GM12878 (cell line): Measurements from ENCODE around the gene NEU4. TPM values are rescaled to one million over a fixed set of nuclear protein-coding genes. Genes with fewer than 3 reads are reported as not detected.
A peak's percentile ranks its signal among the peaks of the same experiment; 100 is the strongest.

ENCODE experiments used
- ATAC-seq: fragments of 200-7000 bp; cut with Tn5 transposase; 3 replicates; pipeline ENCODE4 v1.9.1; 2020; ENCODE audit warnings: mild to moderate bottlenecking, moderate library complexity
- BruUV-seq: library from RNA; stranded (reverse); fragments of 400-500 nt; replicated peaks from 2 replicates; lab custom pipeline; 2021; lab: Mats Ljungman, UMichigan
- CTCF ChIA-PET: fragments of 300-600 bp; sonication (Branson Sonifier 250); formaldehyde crosslinking; extraction: SDS; loops from one replicate; lab custom pipeline; 2021; ENCODE audit warnings: inconsistent platforms; lab: Yijun Ruan, JAX
- POLR2A ChIA-PET: fragments of 350-600 bp; formaldehyde crosslinking; extraction: SDS; loops from one replicate; lab custom pipeline; 2021; ENCODE audit warnings: inconsistent platforms; lab: Charles Lee
- RAD21 ChIA-PET: fragments of 300-600 bp; sonication (Branson Sonifier 250); formaldehyde crosslinking; loops from one replicate; lab custom pipeline; 2023; ENCODE audit warnings: antibody characterized with exemption; ENCODE audit not compliant: unreplicated experiment; lab: Charles Lee
- SMC1A ChIA-PET: fragments of 300-600 bp; sonication (Branson Sonifier 250); formaldehyde crosslinking; loops from one replicate; lab custom pipeline; 2023; ENCODE audit not compliant: unreplicated experiment, uncharacterized antibody; lab: Charles Lee
- DNase-seq: peaks from one replicate; pipeline ENCODE4 v3.0.0-alpha.2; 2011; ENCODE audit warnings: low read depth, low spot score
- FAIRE-seq: peaks from 3 replicates; lab custom pipeline; 2011; peaks lifted over from hg19 to GRCh38; lab: Jason Lieb, UNC
- H2AFZ ChIP-seq: 2 replicates; pipeline ENCODE4 v1.6.0; 2011; ENCODE audit warnings: low read depth, low read length, control low read depth; ENCODE audit not compliant: control insufficient read depth
- H3K27ac ChIP-seq: 2 replicates; pipeline ENCODE4 v1.5.1; 2011; ENCODE audit warnings: control low read depth; ENCODE audit not compliant: control insufficient read depth, insufficient read depth
- H3K27me3 ChIP-seq, 2 experiments: replicated peaks in 1 of 2; 2 replicates each; pipeline versions ENCODE4 v1.6.0 to v1.6.1; 2011; ENCODE audit warnings: low read length in 1 of 2; ENCODE audit not compliant: control insufficient read depth in 2 of 2, insufficient read depth in 2 of 2
- H3K36me3 ChIP-seq, 2 experiments: 2 replicates each; pipeline ENCODE4 v1.5.1; 2011; ENCODE audit warnings: low read length in 1 of 2; ENCODE audit not compliant: control insufficient read depth in 2 of 2, insufficient read depth in 2 of 2
- H3K4me1 ChIP-seq: 2 replicates; pipeline ENCODE4 v1.6.1; 2011; ENCODE audit warnings: mild to moderate bottlenecking, low read length, moderate library complexity, mixed read lengths; ENCODE audit not compliant: control insufficient read depth, insufficient read depth
- H3K4me2 ChIP-seq: 2 replicates; pipeline ENCODE4 v1.6.0; 2011; ENCODE audit warnings: control low read depth; ENCODE audit not compliant: control insufficient read depth, insufficient read depth
- H3K4me3 ChIP-seq: fragments of 200-600 bp; sonication (generic); 2 replicates; pipeline ENCODE4 v1.5.1; 2016
- H3K79me2 ChIP-seq: 2 replicates; pipeline ENCODE4 v1.6.0; 2011; ENCODE audit warnings: low read length; ENCODE audit not compliant: control insufficient read depth, insufficient read depth
- H3K9ac ChIP-seq: 2 replicates; pipeline ENCODE4 v1.8.0; 2011; ENCODE audit warnings: low read length, control low read depth, mixed read lengths; ENCODE audit not compliant: control insufficient read depth, insufficient read depth
- H3K9me3 ChIP-seq: replicated peaks from 3 replicates; pipeline ENCODE4 v1.5.1; 2011; ENCODE audit warnings: mild to moderate bottlenecking, low read length; ENCODE audit not compliant: control insufficient read depth, insufficient read depth
- H4K20me1 ChIP-seq: 2 replicates; pipeline ENCODE4 v1.6.0; 2011; ENCODE audit not compliant: control insufficient read depth, insufficient read depth
- ATF7 ChIP-seq: fragments of 450-650 bp; IDR thresholded peaks from 2 replicates; pipeline ENCODE4 v1.6.1; 2016; ENCODE audit warnings: low read depth, mild to moderate bottlenecking
- BCL3 ChIP-seq: IDR thresholded peaks from 2 replicates; pipeline ENCODE4 v1.6.1; 2011; ENCODE audit warnings: borderline replicate concordance, low read depth, mild to moderate bottlenecking, moderate library complexity, low read length; ENCODE audit not compliant: insufficient read depth, poor library complexity, severe bottlenecking
- EGR1 ChIP-seq, 2 experiments: IDR thresholded peaks; 1 replicate in 1 of 2; 2 replicates in 1 of 2; pipeline ENCODE4 v1.6.1; 2011 to 2012; ENCODE audit warnings: low read depth in 2 of 2, low read length in 2 of 2, borderline replicate concordance in 1 of 2, mild to moderate bottlenecking in 1 of 2, moderate library complexity in 1 of 2
- GATAD2B ChIP-seq: fragments of 450-650 bp; conservative IDR thresholded peaks from 2 replicates; pipeline ENCODE4 v1.6.1; 2017; ENCODE audit warnings: low read depth, mild to moderate bottlenecking, moderate library complexity
- KAT2A ChIP-seq: conservative IDR thresholded peaks from 2 replicates; pipeline ENCODE4 v1.6.1; 2011; ENCODE audit warnings: low read depth, low read length; ENCODE audit not compliant: control insufficient read depth
- RUNX3 ChIP-seq: IDR thresholded peaks from 2 replicates; pipeline ENCODE4 v1.6.1; 2012; ENCODE audit warnings: low read length, inconsistent platforms
- SMAD1 ChIP-seq: fragments of 450-650 bp; IDR thresholded peaks from 2 replicates; pipeline ENCODE4 v1.6.1; 2018; ENCODE audit warnings: mild to moderate bottlenecking, low read depth; ENCODE audit not compliant: partially characterized antibody
- SMARCA5 ChIP-seq: fragments of 450-650 bp; IDR thresholded peaks from 2 replicates; pipeline ENCODE4 v1.6.1; 2017; ENCODE audit warnings: mild to moderate bottlenecking
- STAT1 ChIP-seq: fragments of 450-650 bp; conservative IDR thresholded peaks from 2 replicates; pipeline ENCODE4 v1.6.1; 2014; ENCODE audit warnings: antibody characterized with exemption, mild to moderate bottlenecking
- TCF12 ChIP-seq: IDR thresholded peaks from 2 replicates; pipeline ENCODE4 v1.6.1; 2011; ENCODE audit warnings: low read depth, mild to moderate bottlenecking, low read length
- USF2 ChIP-seq: IDR thresholded peaks from 2 replicates; pipeline ENCODE4 v1.6.1; 2011; ENCODE audit warnings: low read depth, low read length, improper control_type of control experiment, borderline replicate concordance
- WGBS: methylation state at CpG from one replicate; pipeline ENCODE4 v1.1.6; 2016; ENCODE audit warnings: low lambda C conversion rate; ENCODE audit not compliant: insufficient replicate concordance, insufficient coverage; ENCODE audit errors: missing lambda C conversion rate; 5-methylcytosine and 5-hydroxymethylcytosine counted together
- in situ Hi-C: fragments of 300-500 bp; cut with MboI; formaldehyde crosslinking; loops from 9 replicates; pipeline ENCODE4 v1.14.3; 2018; ENCODE audit warnings: mixed read lengths
- intact Hi-C: fragments of 100-400 bp; cut with micrococcal nuclease; formaldehyde crosslinking; loops from one replicate; pipeline ENCODE4 v1.14.2; 2022; ENCODE audit not compliant: unreplicated experiment
- polyA plus RNA-seq, 11 experiments: library from polyadenylated mRNA; depleted of rRNA in 4 of 11; unstranded in 6 of 11; stranded (reverse) in 5 of 11; fragments of >200 nt; fragmentation: Nextera tagmentation in 4 of 11; fragmentation: Illumina TruSeq in 1 of 11; extraction: Ambion mirVana in 4 of 11; extraction: Trizol in 1 of 11; gene quantifications; 1 replicate in 1 of 11; 2 replicates in 10 of 11; pipeline versions ENCODE4 v1.2.1 to v1.2.3, GENCODE V29; 2011 to 2016; ENCODE audit warnings: inconsistent platforms in 2 of 11, missing spikeins in 2 of 11, low read depth in 1 of 11
- total RNA-seq, 4 experiments: library from RNA; depleted of rRNA in 3 of 4; stranded (reverse); fragments of >200 nt in 3 of 4; fragmentation: Illumina TruSeq in 1 of 4; extraction: Trizol in 1 of 4; gene quantifications; 2 replicates each; pipeline versions ENCODE4 v1.2.1 to v1.2.3, GENCODE V29; 2013 to 2021

Gene NEU4
- total and polyA plus RNA-seq, 10 of the 15 experiments (the other 5 are each of a cell fraction or from before 2014, with no cell fraction given), result 0.01 to 0.28 (median 0.14) TPM; not detected in 5

- TF ChIP-seq USF2 (no peak), ATF7 (no peak), EGR1 (IDR thresholded peaks at IDR 0.05; ENCODE audit: borderline replicate concordance in 1 of 2, low read depth in 2 of 2, low read length in 2 of 2) (no peak), KAT2A (no peak), RUNX3 (no peak), SMAD1 (no peak), GATAD2B (no peak)
Observed at GRCh38 chr2:241811952-241812729, 3.1 kb downstream of the NEU4 start (continued).

DNA sequence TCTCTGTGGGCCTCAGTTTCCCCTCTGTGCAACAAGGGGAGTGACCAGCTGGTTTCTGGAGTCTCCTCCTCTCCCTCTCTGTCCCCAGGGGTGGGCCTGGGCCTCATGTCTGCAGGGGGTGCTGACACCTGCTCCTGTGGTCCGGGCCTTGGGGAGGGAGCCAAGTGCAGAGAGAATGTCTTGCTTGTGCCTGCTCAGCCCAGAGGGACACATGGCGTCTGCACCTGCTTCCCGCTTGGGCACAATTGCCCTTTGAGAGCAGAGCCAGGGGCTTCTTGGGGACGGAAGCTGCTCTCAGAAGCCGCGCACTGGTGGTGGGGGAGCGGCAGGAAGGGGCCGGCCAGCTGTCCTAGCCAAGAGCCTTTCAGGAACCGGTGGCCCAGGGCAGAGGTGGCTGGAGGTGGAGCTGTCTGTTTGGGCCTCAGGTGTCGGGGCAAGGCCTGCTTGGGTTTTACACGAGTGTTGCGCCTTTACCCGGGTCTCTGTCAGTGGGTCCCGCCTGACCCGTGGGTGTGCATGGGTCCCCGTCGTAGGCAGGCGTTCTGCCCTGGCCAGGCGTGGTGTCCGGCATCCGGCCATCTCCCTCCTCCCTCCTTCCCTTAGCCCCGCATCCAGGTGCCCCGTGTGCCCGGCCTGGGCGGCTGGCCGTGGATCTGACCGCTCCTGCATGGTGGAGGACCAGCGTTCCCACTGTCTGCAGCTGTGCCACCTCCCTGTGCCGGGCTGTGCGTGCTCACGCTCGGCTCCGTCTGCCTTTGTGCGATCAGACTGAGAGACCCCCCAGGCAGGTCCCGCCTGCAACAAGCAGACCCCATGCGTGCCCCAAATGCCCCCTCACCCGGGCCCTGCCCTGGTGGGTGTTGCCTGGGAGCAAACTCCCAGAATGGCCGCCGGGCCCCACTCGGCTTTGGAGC, 4.0 kb downstream of the NEU4 start:
- ChIA-PET CTCF (interaction anchor here (1.0 kb wide), 2 partner anchors 24 to 65 kb away, joined by 3 read pairs; no protein-coding TSS in a partner anchor), POLR2A (no interaction called here), SMC1A (interaction anchor here (0.7 to 0.9 kb wide), 3 partner anchors 23 to 38 kb away, joined by 3 read pairs; no protein-coding TSS in a partner anchor)
- WGBS, result 47% methylated on average over 33 of the region's 40 CpGs
- ATAC-seq, result peak; percentile 4
- no peak for DNase-seq
- Histone ChIP-seq H3K4me1 (peaks cover 7% of the 10 kb centered on the region), H3K4me3 (no peak overlapping the region), H3K79me2 (no peaks in the 10 kb centered on the region)
- intact Hi-C loops, result no loop called here
- in situ Hi-C loops, result no loop called here
- peak; percentile 32 for TF ChIP-seq BCL3
- no peak for TF ChIP-seq STAT1
- TF ChIP-seq TCF12, result 0 out of 2 replicates have a peak, but pooled peaks have one; percentile 4
- TF ChIP-seq SMARCA5, result peak; percentile 86
- TF ChIP-seq, all 136 proteins: peak for 3
- RAD21 ChIA-PET, result interaction anchor here (1.9 kb wide), 1 partner anchor 17 kb away, joined by 4 read pairs; no protein-coding TSS in a partner anchor
- no peak overlapping the region for H3K27ac ChIP-seq
- no peaks in the 10 kb centered on the region for H4K20me1 ChIP-seq
- no peaks in the 10 kb centered on the region for H3K27me3 ChIP-seq
- no peak overlapping the region for H3K4me2 ChIP-seq
- H2AFZ ChIP-seq, result no peak overlapping the region
- no peaks in the 10 kb centered on the region for H3K9me3 ChIP-seq
- no peak for FAIRE-seq
- H3K9ac ChIP-seq, result no peak overlapping the region
- BruUV-seq, result no TSS peak
- no peaks in the 10 kb centered on the region for H3K36me3 ChIP-seq
